ENCODE data around the gene GAL3ST2. TPM values are rescaled to one million over a fixed set of nuclear protein-coding genes. Genes with fewer than 3 reads are reported as not detected.

Gene GAL3ST2
- total RNA-seq, 5 donors from 2014 or later (not counting 1 experiment from before 2014, with no cell fraction given), result 0.80 to 1.4 TPM; not detected in 3

DNA sequence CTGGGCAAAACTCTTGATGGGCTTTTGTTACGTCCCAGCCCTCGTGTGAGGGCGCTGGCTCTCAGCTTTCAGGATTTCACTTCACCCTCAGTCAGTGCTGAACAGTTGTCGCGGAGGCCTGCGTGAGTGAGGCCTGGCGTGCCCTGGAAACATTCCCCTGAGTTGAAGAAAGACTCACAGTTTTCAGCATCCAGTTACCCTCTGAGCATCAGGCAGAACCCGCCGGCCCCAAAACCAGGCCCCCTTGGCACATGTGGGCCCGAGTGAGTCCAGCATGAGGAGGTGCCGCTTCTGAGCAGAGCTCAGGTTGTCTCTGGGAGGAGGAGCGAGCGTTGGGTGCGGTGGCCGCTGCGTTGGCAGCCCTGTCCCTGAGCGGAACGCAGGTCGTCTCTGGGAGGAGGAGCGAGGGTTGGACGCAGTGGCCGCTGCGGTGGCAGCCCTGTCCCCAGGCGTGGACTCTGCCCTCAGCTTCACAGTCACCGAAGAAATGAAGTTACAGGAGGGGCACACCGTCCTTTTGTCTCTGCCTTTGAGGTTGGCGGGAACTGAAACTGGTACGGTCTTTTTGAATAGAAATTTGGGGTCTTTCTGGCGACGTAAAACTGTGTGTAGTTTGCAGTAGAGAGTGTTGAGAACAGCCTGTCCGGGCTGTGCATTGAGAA, 32.2 kb downstream of the GAL3ST2 start, which contains the start of gene NEU4:
NEU4 (plus strand) TSS at position 473 of the 662 bp plus-strand sequence. CDS start 5,292 bp downstream, outside the sequence.
- H3K9me3 ChIP-seq, result no peaks in the 10 kb centered on the region
- peaks cover 0 to 29% of the 10 kb centered on the region in 2 experiments for H3K27me3 ChIP-seq (replicated peaks in 1 of 2; ENCODE audit: control insufficient read depth in 2 of 2, extremely low read depth in 1 of 2, insufficient read depth in 2 of 2, low read length in 1 of 2)
- H3K4me1 ChIP-seq (ENCODE audit: control insufficient read depth in 1 of 2, extremely low read depth in 1 of 2, insufficient read depth in 2 of 2, low read length in 2 of 2), result peaks cover 4 to 16% of the 10 kb centered on the region in 2 experiments
- POLR2A ChIA-PET, result no interaction called here
- ATAC-seq (replicated peaks in 1 of 4), result no peak
- WGBS (ENCODE audit: insufficient coverage), result 91% methylated on average over 28 of the region's 31 CpGs
- Mint-ChIP-seq H3K4me3 (peak within 1 kb of the TSS in 1 of 3 donors; percentile 4), H3K9me3 (no peaks in the 10 kb centered on the region), H3K36me3 (no peaks in the 10 kb centered on the region), H3K27ac (no peak within 1 kb of the TSS), H3K4me1 (peaks cover 0 to 11% (median 6%) of the 10 kb centered on the region in 3 donors), H3K27me3 (peaks cover 0 to 7% of the 10 kb centered on the region in 2 donors)
- no peak within 1 kb of the TSS for H3K27ac ChIP-seq (ENCODE audit: low read length)
- H3K4me3 ChIP-seq (ENCODE audit: control insufficient read depth in 1 of 2, extremely low read depth in 1 of 2, low read length in 1 of 2), result no peak within 1 kb of the TSS
- CTCF ChIA-PET, result no interaction called here
- no peaks in the 10 kb centered on the region for H3K36me3 ChIP-seq (ENCODE audit: control insufficient read depth in 2 of 2, extremely low read depth in 1 of 2, insufficient read depth in 1 of 2, low read length in 1 of 2)
- DNase-seq, result peak in 1 of 35 experiments; percentile 3

DNA sequence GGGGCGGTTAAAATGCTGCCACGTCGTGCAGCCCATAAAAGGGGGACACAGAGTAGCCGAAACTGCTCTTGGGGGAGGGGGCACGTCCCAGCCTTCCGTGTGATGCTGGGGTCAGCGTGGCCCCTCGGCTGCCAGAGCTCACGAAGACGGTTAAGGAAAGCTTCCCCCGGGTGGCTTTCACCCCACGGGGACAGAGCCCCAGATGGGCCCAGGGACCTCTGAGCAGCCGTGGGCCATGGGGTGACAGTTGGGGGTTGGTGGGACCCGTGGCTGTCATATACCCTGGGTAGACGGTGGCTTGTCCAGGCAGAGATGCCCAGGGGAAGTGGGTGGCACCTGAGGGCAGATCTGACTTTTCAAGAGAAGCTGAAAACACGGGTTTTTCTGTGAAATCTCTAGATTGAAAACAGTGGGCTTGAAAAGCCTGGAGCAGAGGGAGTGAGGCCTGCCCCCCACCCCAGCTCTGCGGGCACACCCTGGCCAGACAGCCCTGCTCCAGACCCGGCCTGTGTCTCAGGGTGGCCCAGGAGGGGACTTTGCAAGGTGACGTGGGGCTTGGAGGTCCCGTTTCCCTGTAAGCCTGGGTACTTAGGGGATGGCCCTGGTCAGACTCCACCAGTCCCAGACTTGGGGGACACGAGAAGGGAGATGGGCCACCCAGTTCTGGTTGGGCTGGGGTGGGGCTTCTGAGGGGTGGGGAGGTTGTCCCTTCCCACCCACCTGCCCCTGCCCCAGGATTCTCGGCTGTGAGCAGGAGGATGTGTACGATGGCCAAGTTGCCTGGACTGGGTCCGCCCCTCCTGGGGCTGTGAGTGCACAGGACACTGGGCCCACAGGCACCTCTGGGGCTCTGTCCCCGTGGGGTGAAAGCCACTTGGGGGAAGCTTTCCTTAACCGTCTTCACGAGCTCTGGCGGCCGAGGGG, 33.0 kb downstream of the GAL3ST2 start:
- H3K4me3 ChIP-seq (ENCODE audit: control insufficient read depth in 1 of 2, extremely low read depth in 1 of 2, low read length in 1 of 2), result no peak overlapping the region
- Mint-ChIP-seq H3K27ac (no peak overlapping the region), H3K4me3 (no peak overlapping the region), H3K4me1 (peaks cover 0 to 10% (median 4%) of the 10 kb centered on the region in 3 donors), H3K9me3 (no peaks in the 10 kb centered on the region), H3K27me3 (peaks cover 0 to 6% of the 10 kb centered on the region in 2 donors), H3K36me3 (no peaks in the 10 kb centered on the region)
- peaks cover 0 to 21% of the 10 kb centered on the region in 2 experiments for H3K27me3 ChIP-seq (replicated peaks in 1 of 2; ENCODE audit: control insufficient read depth in 2 of 2, extremely low read depth in 1 of 2, insufficient read depth in 2 of 2, low read length in 1 of 2)
- no peak overlapping the region for H3K27ac ChIP-seq (ENCODE audit: low read length)
- POLR2A ChIA-PET, result no interaction called here
- no peaks in the 10 kb centered on the region for H3K36me3 ChIP-seq (ENCODE audit: control insufficient read depth in 2 of 2, extremely low read depth in 1 of 2, insufficient read depth in 1 of 2, low read length in 1 of 2)
- 72% methylated on average over 27 of the region's 29 CpGs for WGBS (ENCODE audit: insufficient coverage)
- CTCF ChIA-PET, result no interaction called here
- DNase-seq (peak in 1 of 35 experiments; percentile 7), ATAC-seq (replicated peaks in 1 of 4) (no peak)
- H3K9me3 ChIP-seq, result no peaks in the 10 kb centered on the region
- H3K4me1 ChIP-seq (ENCODE audit: control insufficient read depth in 1 of 2, extremely low read depth in 1 of 2, insufficient read depth in 2 of 2, low read length in 2 of 2), result peaks cover 0 to 8% of the 10 kb centered on the region in 2 experiments

DNA sequence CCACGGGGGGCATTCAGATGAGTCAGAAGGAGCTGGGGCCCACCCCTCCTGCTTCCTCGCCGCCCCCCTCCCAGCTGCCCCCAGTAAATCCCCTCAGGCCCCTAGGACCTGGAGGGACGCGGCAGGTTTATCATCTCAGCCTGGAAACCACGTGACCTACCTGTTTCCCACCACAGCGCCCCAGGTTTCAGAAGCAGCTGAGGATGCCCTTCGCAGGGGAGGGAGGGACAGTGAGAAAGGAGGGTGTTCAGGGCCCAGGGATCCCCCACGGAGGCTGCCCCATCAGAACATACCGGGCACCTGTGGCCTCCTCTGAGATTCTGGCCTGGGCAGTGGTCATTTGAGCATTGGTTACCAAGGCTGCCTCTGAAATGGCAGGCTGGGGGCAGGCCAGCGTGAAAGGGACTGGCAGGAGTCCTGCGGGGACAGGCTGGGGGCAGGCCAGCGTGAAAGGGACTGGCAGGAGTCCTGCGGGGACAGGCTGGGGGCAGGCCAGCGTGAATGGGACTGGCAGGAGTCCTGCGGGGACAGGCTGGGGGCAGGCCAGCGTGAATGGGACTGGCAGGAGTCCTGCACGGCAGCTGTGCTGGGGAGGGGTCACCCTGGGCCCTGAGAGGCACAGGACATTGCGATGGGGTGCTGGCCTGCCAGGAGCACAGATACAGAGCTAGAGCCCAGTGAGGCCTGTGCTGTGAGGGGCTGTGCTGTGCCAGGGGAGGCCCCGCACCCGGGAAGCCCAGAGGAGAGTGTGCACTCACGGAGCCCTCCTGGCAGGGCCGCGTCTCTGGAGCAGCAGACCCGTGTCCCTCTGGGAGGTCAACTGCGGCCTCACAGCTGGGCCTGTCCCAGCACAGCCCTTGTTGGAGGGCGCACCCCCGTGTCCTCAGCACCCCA, 33.9 kb downstream of the GAL3ST2 start:
- Mint-ChIP-seq H3K4me3 (no peak overlapping the region), H3K27ac (no peak overlapping the region), H3K27me3 (peaks cover 0 to 3% of the 10 kb centered on the region in 2 donors), H3K4me1 (peaks cover 0 to 9% (median 0%) of the 10 kb centered on the region in 3 donors), H3K36me3 (no peaks in the 10 kb centered on the region), H3K9me3 (no peaks in the 10 kb centered on the region)
- Histone ChIP-seq H3K36me3 (ENCODE audit: control insufficient read depth in 2 of 2, extremely low read depth in 1 of 2, insufficient read depth in 1 of 2, low read length in 1 of 2) (no peaks in the 10 kb centered on the region), H3K4me1 (ENCODE audit: control insufficient read depth in 1 of 2, extremely low read depth in 1 of 2, insufficient read depth in 2 of 2, low read length in 2 of 2) (peaks cover 0 to 4% of the 10 kb centered on the region in 2 experiments), H3K27ac (ENCODE audit: low read length) (no peak overlapping the region), H3K27me3 (replicated peaks in 1 of 2; ENCODE audit: control insufficient read depth in 2 of 2, extremely low read depth in 1 of 2, insufficient read depth in 2 of 2, low read length in 1 of 2) (peaks cover 0 to 17% of the 10 kb centered on the region in 2 experiments), H3K9me3 (no peaks in the 10 kb centered on the region), H3K4me3 (ENCODE audit: control insufficient read depth in 1 of 2, extremely low read depth in 1 of 2, low read length in 1 of 2) (no peak overlapping the region)
- peak in 1 of 35 experiments; percentile 7 for DNase-seq
- no peak for ATAC-seq (replicated peaks in 1 of 4)
- WGBS (ENCODE audit: insufficient coverage), result 89% methylated on average over 19 of the region's 28 CpGs
- POLR2A ChIA-PET, result no interaction called here
- CTCF ChIA-PET, result no interaction called here

DNA sequence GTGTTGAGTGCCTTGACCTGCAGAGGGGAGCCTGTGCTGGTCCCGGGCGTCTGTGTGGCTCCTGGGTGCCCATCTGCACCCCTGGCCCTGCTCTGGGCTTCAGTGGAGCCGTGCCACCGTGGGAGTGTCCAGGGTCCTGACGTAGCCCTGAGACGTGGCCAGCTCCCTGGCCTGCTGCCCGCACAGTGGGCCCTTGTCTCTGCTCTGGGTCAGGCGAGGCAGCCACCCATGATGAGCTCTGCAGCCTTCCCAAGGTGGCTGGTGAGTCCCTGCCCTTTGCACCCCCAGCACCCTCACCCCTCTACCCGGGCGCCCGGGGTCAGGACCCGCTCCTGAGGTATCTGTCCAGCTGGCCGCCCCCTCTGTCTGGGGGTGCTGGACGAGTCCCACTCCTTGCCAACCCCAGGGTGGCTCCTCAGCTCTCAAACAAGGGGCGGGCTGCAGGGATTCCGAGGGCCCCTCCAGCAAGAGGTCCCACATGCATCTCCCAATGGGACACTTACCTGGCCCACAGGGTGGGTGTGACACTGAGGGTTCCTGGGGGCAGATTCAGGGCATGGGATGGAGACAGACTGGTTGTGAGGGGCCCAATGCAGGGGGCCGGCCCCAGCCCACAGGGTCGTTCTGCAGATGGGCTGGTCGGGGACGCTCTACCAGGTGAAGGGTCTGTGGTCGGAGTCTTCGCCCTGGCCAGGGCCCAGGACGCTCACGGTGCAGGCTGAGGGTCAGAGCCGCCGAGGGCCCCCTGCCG, 34.8 kb downstream of the GAL3ST2 start:
- POLR2A ChIA-PET, result no interaction called here
- CTCF ChIA-PET, result no interaction called here
- Mint-ChIP-seq H3K9me3 (no peaks in the 10 kb centered on the region), H3K27ac (no peak overlapping the region), H3K4me1 (peaks cover 0 to 9% (median 0%) of the 10 kb centered on the region in 3 donors), H3K27me3 (peaks cover 0 to 3% of the 10 kb centered on the region in 2 donors), H3K36me3 (no peaks in the 10 kb centered on the region), H3K4me3 (no peak overlapping the region)
- no peak overlapping the region for H3K27ac ChIP-seq (ENCODE audit: low read length)
- H3K4me1 ChIP-seq (ENCODE audit: control insufficient read depth in 1 of 2, extremely low read depth in 1 of 2, insufficient read depth in 2 of 2, low read length in 2 of 2), result peaks cover 0 to 4% of the 10 kb centered on the region in 2 experiments
- peak in 1 of 35 experiments; percentile 3 for DNase-seq
- no peaks in the 10 kb centered on the region for H3K9me3 ChIP-seq
- H3K4me3 ChIP-seq (ENCODE audit: control insufficient read depth in 1 of 2, extremely low read depth in 1 of 2, low read length in 1 of 2), result no peak overlapping the region
- H3K36me3 ChIP-seq (ENCODE audit: control insufficient read depth in 2 of 2, extremely low read depth in 1 of 2, insufficient read depth in 1 of 2, low read length in 1 of 2), result no peaks in the 10 kb centered on the region
- WGBS (ENCODE audit: insufficient coverage), result 87% methylated on average over 21 of the region's 27 CpGs
- H3K27me3 ChIP-seq (replicated peaks in 1 of 2; ENCODE audit: control insufficient read depth in 2 of 2, extremely low read depth in 1 of 2, insufficient read depth in 2 of 2, low read length in 1 of 2), result peaks cover 0 to 21% of the 10 kb centered on the region in 2 experiments
- ATAC-seq (replicated peaks in 1 of 4), result no peak

DNA sequence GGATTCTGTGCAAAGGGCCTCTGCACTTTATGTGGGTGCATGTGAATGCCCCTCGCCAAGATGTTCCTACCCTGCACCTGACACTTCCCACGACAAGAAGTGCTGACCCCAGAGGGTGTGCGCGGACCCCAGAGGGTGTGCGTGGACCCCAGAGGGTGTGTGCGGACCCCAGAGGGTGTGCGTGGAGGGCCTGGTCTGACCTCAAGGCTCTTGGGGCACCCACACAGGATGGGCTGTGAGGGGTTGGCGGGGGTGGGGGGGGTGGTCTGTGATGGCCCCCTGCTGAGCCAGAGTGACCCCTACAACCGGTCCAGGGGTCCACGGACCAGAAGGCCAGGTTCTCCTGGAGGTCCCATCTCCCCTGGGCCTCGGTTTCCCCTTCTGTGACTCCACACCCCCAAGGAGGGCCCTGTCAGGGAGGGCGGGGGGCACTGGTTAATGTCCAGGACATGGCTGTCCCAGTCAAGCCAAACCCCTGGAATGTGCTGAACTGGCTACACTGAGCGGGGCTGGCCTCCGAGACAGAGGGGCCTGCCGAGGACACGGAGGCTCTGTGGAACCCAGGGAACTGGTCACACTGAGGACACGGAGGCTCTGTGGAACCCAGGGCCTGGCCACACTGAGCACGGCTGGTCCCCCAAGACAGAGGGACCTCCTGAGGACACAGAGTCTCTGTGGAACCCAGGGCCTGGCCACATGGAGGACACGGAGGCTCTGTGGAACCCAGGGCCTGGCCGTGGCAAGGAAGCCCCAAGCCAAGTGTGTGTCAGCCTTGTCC, 35.5 kb downstream of the GAL3ST2 start:
- Mint-ChIP-seq H3K4me1 (peaks cover 0 to 9% (median 0%) of the 10 kb centered on the region in 3 donors), H3K27ac (no peak overlapping the region), H3K4me3 (no peak overlapping the region), H3K9me3 (no peaks in the 10 kb centered on the region), H3K36me3 (no peaks in the 10 kb centered on the region), H3K27me3 (peaks cover 0 to 3% of the 10 kb centered on the region in 2 donors)
- CTCF ChIA-PET, result no interaction called here
- no peaks in the 10 kb centered on the region for H3K9me3 ChIP-seq
- DNase-seq, result no peak
- WGBS (ENCODE audit: insufficient coverage), result 87% methylated on average over 16 of the region's 20 CpGs
- no peak overlapping the region for H3K4me3 ChIP-seq (ENCODE audit: control insufficient read depth in 1 of 2, extremely low read depth in 1 of 2, low read length in 1 of 2)
- no peak for ATAC-seq (replicated peaks in 1 of 4)
- H3K27ac ChIP-seq (ENCODE audit: low read length), result no peak overlapping the region
- no peaks in the 10 kb centered on the region for H3K36me3 ChIP-seq (ENCODE audit: control insufficient read depth in 2 of 2, extremely low read depth in 1 of 2, insufficient read depth in 1 of 2, low read length in 1 of 2)
- POLR2A ChIA-PET, result no interaction called here
- H3K4me1 ChIP-seq (ENCODE audit: control insufficient read depth in 1 of 2, extremely low read depth in 1 of 2, insufficient read depth in 2 of 2, low read length in 2 of 2), result peaks cover 0 to 8% of the 10 kb centered on the region in 2 experiments
- peaks cover 0 to 26% of the 10 kb centered on the region in 2 experiments for H3K27me3 ChIP-seq (replicated peaks in 1 of 2; ENCODE audit: control insufficient read depth in 2 of 2, extremely low read depth in 1 of 2, insufficient read depth in 2 of 2, low read length in 1 of 2)
